SK-N-SH treated with all-trans-retinoic acid at 6 μM for 48 hours (cell line): Measurements from ENCODE around the gene CEP63.

Experiments
- ATAC-seq: fragments of 200-7000 bp; cut with Tn5 transposase; 3 replicates; pipeline ENCODE4 v1.9.1; 2020; ENCODE audit warnings: mild to moderate bottlenecking, moderate library complexity
- ARNTL ChIP-seq: fragments of 450-650 bp; formaldehyde crosslinking; IDR thresholded peaks from 2 replicates; pipeline ENCODE4 v1.5.0; 2020; ENCODE audit warnings: low read depth, mild to moderate bottlenecking, moderate library complexity, borderline replicate concordance
- CREB5 ChIP-seq: fragments of 250-450 bp; sonication (Bioruptor Pico); IDR thresholded peaks from 2 replicates; pipeline ENCODE4 v1.5.1; 2020; ENCODE audit warnings: low read depth, mild to moderate bottlenecking, moderate library complexity
- CSDC2 ChIP-seq: fragments of 250-450 bp; sonication (Bioruptor Pico); IDR thresholded peaks from 2 replicates; pipeline ENCODE4 v1.5.0; 2020; ENCODE audit warnings: mild to moderate bottlenecking, moderate library complexity
- ESRRG ChIP-seq: fragments of 250-450 bp; sonication (Bioruptor Pico); IDR thresholded peaks from 2 replicates; pipeline ENCODE4 v1.6.1; 2021; ENCODE audit warnings: mild to moderate bottlenecking
- GLIS3 ChIP-seq: fragments of 250-450 bp; sonication (Bioruptor Pico); IDR thresholded peaks from 2 replicates; pipeline ENCODE4 v1.5.0; 2020; ENCODE audit warnings: mild to moderate bottlenecking, moderate library complexity
- ISL1 ChIP-seq: fragments of 250-450 bp; sonication (Bioruptor Pico); IDR thresholded peaks from 2 replicates; pipeline ENCODE4 v2.1.2; 2022; ENCODE audit warnings: mild to moderate bottlenecking, moderate library complexity
- PATZ1 ChIP-seq: fragments of 250-450 bp; sonication (Bioruptor Pico); IDR thresholded peaks from 2 replicates; pipeline ENCODE4 v1.8.0; 2020; ENCODE audit warnings: mild to moderate bottlenecking, moderate library complexity, borderline replicate concordance
- POU6F1 ChIP-seq: fragments of 250-450 bp; sonication (Bioruptor Pico); IDR thresholded peaks from 2 replicates; pipeline ENCODE4 v1.8.0; 2021; ENCODE audit warnings: low read depth, mild to moderate bottlenecking, moderate library complexity, borderline replicate concordance
- RARB ChIP-seq: fragments of 250-450 bp; sonication (Bioruptor Pico); IDR thresholded peaks from 2 replicates; pipeline ENCODE4 v1.8.0; 2021; ENCODE audit warnings: mild to moderate bottlenecking, moderate library complexity
- SNAI2 ChIP-seq: fragments of 250-450 bp; sonication (Bioruptor Pico); IDR thresholded peaks from 2 replicates; pipeline ENCODE4 v1.5.0; 2020; ENCODE audit warnings: mild to moderate bottlenecking, moderate library complexity
- TCF4 ChIP-seq: fragments of 250-450 bp; sonication (Bioruptor Pico); IDR thresholded peaks from 2 replicates; pipeline ENCODE4 v1.8.0; 2021; ENCODE audit warnings: mild to moderate bottlenecking, moderate library complexity, borderline replicate concordance
- TOX ChIP-seq: fragments of 250-450 bp; sonication (Bioruptor Pico); IDR thresholded peaks from 2 replicates; pipeline ENCODE4 v1.8.0; 2021; ENCODE audit warnings: mild to moderate bottlenecking, moderate library complexity, borderline replicate concordance
- TSHZ2 ChIP-seq: fragments of 250-450 bp; sonication (Bioruptor Pico); IDR thresholded peaks from 2 replicates; pipeline ENCODE4 v1.5.0; 2020; ENCODE audit warnings: mild to moderate bottlenecking, moderate library complexity
- ZC3H10 ChIP-seq: fragments of 250-450 bp; sonication (Bioruptor Pico); IDR thresholded peaks from 2 replicates; pipeline ENCODE4 v1.5.1; 2021; ENCODE audit warnings: mild to moderate bottlenecking, moderate library complexity
- ZFP3 ChIP-seq: fragments of 250-450 bp; sonication (Bioruptor Pico); IDR thresholded peaks from 2 replicates; pipeline ENCODE4 v1.5.0; 2020; ENCODE audit warnings: mild to moderate bottlenecking, moderate library complexity
- ZFP30 ChIP-seq: fragments of 450-650 bp; formaldehyde crosslinking; IDR thresholded peaks from 2 replicates; pipeline ENCODE4 v1.5.0; 2022; ENCODE audit warnings: mild to moderate bottlenecking, moderate library complexity
- ZNF565 ChIP-seq: fragments of 450-650 bp; formaldehyde crosslinking; conservative IDR thresholded peaks from 2 replicates; pipeline ENCODE4 v1.5.0; 2020; ENCODE audit warnings: low read depth, mild to moderate bottlenecking, moderate library complexity
- ZNF70 ChIP-seq: fragments of 450-650 bp; formaldehyde crosslinking; IDR thresholded peaks from 2 replicates; pipeline ENCODE4 v1.5.0; 2020; ENCODE audit warnings: mild to moderate bottlenecking, moderate library complexity
- ZNF8 ChIP-seq: fragments of 450-650 bp; formaldehyde crosslinking; IDR thresholded peaks from 2 replicates; pipeline ENCODE4 v1.5.0; 2020; ENCODE audit warnings: mild to moderate bottlenecking, moderate library complexity

CEP63 gene

GRCh38 chr3:134619301-134619615 lies 133.4 kb downstream of the CEP63 start:
- no peak for ATAC-seq
- TF ChIP-seq CSDC2 (CRISPR knock-in tag), result no peak
- TF ChIP-seq ZC3H10 (CRISPR knock-in tag), result no peak
- no peak for TF ChIP-seq ZFP3 (CRISPR knock-in tag)
- no peak for TF ChIP-seq GLIS3 (CRISPR knock-in tag)

- ATAC-seq, result no peak
Measured at GRCh38 chr3:134619884-134620445, 134.1 kb downstream of the CEP63 start.

DNA sequence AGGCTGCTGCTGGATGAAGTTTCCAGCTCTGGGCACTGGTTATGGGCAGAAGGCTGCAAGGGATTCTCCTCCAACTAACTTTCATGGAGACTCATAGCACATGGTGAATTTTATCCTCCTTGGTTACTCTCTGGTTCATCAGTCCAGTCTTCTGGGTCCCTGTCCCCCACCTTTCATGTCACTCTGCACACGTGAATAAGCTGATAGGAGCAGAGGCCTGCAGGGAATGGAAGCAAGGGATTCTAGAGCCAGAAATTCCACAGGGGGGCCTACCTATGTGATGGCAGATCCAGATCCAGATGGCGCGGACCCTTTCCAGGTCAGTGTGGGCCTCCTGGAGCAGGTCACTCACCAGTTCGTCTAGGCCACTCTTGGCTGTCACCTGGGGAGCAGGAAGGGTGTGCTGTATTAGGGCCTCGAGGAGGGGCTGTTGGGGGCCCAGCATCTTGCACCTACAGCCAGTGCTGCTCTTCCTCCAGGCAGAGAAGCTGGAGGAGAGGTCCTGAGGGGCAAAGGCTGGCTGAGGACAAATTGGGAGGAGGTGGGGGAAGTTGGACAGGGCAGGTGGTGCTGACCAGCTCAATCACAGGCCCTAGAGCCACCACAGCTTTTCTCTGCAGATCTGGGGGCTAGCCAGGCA lies 134.7 kb downstream of the CEP63 start:
- ATAC-seq, result no peak
- TF ChIP-seq ZNF8 (CRISPR knock-in tag) (no peak), ZNF70 (CRISPR knock-in tag) (no peak), ZFP30 (no peak), TSHZ2 (CRISPR knock-in tag) (no peak), TOX (CRISPR knock-in tag) (no peak), TCF4 (CRISPR knock-in tag) (no peak), POU6F1 (no peak), ESRRG (no peak), CSDC2 (CRISPR knock-in tag) (no peak), GLIS3 (CRISPR knock-in tag) (no peak), SNAI2 (no peak), PATZ1 (CRISPR knock-in tag) (no peak)

More at GRCh38 chr3:134619884-134620445, 134.1 kb downstream of the CEP63 start:
- no peak for TF ChIP-seq TSHZ2 (CRISPR knock-in tag)
- TF ChIP-seq ISL1 (CRISPR knock-in tag), result no peak
- no peak for TF ChIP-seq ZC3H10 (CRISPR knock-in tag)
- no peak for TF ChIP-seq ESRRG
- TF ChIP-seq POU6F1, result no peak
- TF ChIP-seq ZNF565, result no peak
- TF ChIP-seq ARNTL, result no peak
- TF ChIP-seq ZNF8 (CRISPR knock-in tag), result no peak
- TF ChIP-seq RARB (CRISPR knock-in tag), result no peak
- TF ChIP-seq CREB5 (CRISPR knock-in tag), result no peak
- no peak for TF ChIP-seq GLIS3 (CRISPR knock-in tag)
- TF ChIP-seq ZNF70 (CRISPR knock-in tag), result no peak
- TF ChIP-seq, all 23 proteins: peak for 0
